Measurements from ENCODE around the gene INPP4B. TPM values are rescaled to one million over a fixed set of nuclear protein-coding genes. Genes with fewer than 3 reads are reported as not detected.

INPP4B gene
- total and polyA plus RNA-seq, 3 experiments from 2014 or later = 50.3 to 52.6 (median 52.6) TPM

DNA sequence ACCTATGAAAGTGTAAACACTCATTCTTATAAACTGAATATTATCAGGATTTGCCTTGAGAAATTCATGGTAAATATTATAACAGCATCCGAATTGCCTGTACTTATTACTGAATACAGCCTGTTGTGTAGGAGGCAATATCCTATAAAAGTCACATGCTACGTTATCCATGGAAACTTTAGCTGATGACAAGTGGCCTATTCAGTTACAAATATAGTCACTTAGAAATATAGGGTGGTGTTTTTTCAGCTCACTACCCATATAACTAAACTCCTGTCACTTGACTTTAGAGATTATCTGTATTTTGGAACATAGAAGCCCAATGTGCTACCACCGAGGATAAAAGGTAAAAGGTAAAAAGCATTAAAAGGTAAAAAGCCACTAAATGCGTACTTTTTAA, 493.4 kb downstream of the INPP4B start:
- Mint-ChIP-seq H3K9me3 (no peaks in the 10 kb centered on the region), H3K36me3 (no peaks in the 10 kb centered on the region), H3K4me1 (peaks cover 90 to 100% (median 100%) of the 10 kb centered on the region in 3 donors), H3K4me3 (peak overlapping the region in 1 of 7 donors; percentile 50), H3K27me3 (no peaks in the 10 kb centered on the region), H3K27ac (peak overlapping the region in 6 of 8 donors; percentile 2 to 83 (median 38))
- Histone ChIP-seq H3K27me3 (ENCODE audit: insufficient read depth, low read length, poor library complexity, severe bottlenecking) (no peaks in the 10 kb centered on the region), H3K36me3 (ENCODE audit: insufficient read depth, low read length) (no peaks in the 10 kb centered on the region), H3K27ac (ENCODE audit: low read depth, low read length) (no peak overlapping the region), H3K4me1 (ENCODE audit: insufficient read depth, low read length) (peaks cover 92% of the 10 kb centered on the region), H3K9me3 (ENCODE audit: low read length) (no peaks in the 10 kb centered on the region), H3K4me3 (ENCODE audit: low read length) (no peak overlapping the region)
- ChIA-PET CTCF (interaction anchor here (1.0 to 6.8 kb wide), 14 partner anchors 8 to 369 kb away, joined by 3 to 64 read pairs (median 6); no protein-coding TSS in a partner anchor), POLR2A (no interaction called here)
- no peak for DNase-seq

GRCh38 chr4:142351958-142352357, 494.1 kb downstream of the INPP4B start:
- H3K9me3 Mint-ChIP-seq = no peaks in the 10 kb centered on the region
- Histone ChIP-seq H3K36me3 (ENCODE audit: insufficient read depth, low read length) (no peaks in the 10 kb centered on the region), H3K9me3 (ENCODE audit: low read length) (no peaks in the 10 kb centered on the region), H3K4me1 (ENCODE audit: insufficient read depth, low read length) (peaks cover 90% of the 10 kb centered on the region), H3K4me3 (ENCODE audit: low read length) (no peak overlapping the region), H3K27ac (ENCODE audit: low read depth, low read length) (no peak overlapping the region), H3K27me3 (ENCODE audit: insufficient read depth, low read length, poor library complexity, severe bottlenecking) (no peaks in the 10 kb centered on the region)
- CTCF ChIA-PET = interaction anchor here (0.8 to 6.8 kb wide), 9 partner anchors 8 to 216 kb away, joined by 3 to 64 read pairs (median 5); no protein-coding TSS in a partner anchor
- peak overlapping the region in 1 of 7 donors; percentile 35 for H3K4me3 Mint-ChIP-seq
- H3K36me3 Mint-ChIP-seq = no peaks in the 10 kb centered on the region
- POLR2A ChIA-PET = interaction anchor here (1.1 kb wide), 1 partner anchor 55 kb away, joined by 3 read pairs; no protein-coding TSS in a partner anchor
- peak overlapping the region in 6 of 8 donors; percentile 11 to 69 (median 41) for H3K27ac Mint-ChIP-seq
- H3K4me1 Mint-ChIP-seq = peaks cover 90 to 100% (median 100%) of the 10 kb centered on the region in 3 donors
- no peaks in the 10 kb centered on the region for H3K27me3 Mint-ChIP-seq
- DNase-seq = no peak

GRCh38 chr4:142350871-142351270, 495.2 kb downstream of the INPP4B start:
- H3K9me3 Mint-ChIP-seq = no peaks in the 10 kb centered on the region
- ChIA-PET CTCF (interaction anchor here (1.3 to 6.8 kb wide), 8 partner anchors 9 to 217 kb away, joined by 4 to 64 read pairs (median 6); no protein-coding TSS in a partner anchor), POLR2A (interaction anchor here (1.1 kb wide), 1 partner anchor 56 kb away, joined by 3 read pairs; no protein-coding TSS in a partner anchor)
- peaks cover 0 to under 1% (median 0%) of the 10 kb centered on the region in 3 donors for H3K36me3 Mint-ChIP-seq
- H3K4me1 Mint-ChIP-seq = peaks cover 88 to 100% (median 100%) of the 10 kb centered on the region in 3 donors
- peak overlapping the region in 1 of 7 donors; percentile 40 for H3K4me3 Mint-ChIP-seq
- Histone ChIP-seq H3K4me1 (ENCODE audit: insufficient read depth, low read length) (peaks cover 90% of the 10 kb centered on the region), H3K36me3 (ENCODE audit: insufficient read depth, low read length) (no peaks in the 10 kb centered on the region), H3K4me3 (ENCODE audit: low read length) (no peak overlapping the region), H3K9me3 (ENCODE audit: low read length) (no peaks in the 10 kb centered on the region), H3K27me3 (ENCODE audit: insufficient read depth, low read length, poor library complexity, severe bottlenecking) (no peaks in the 10 kb centered on the region), H3K27ac (ENCODE audit: low read depth, low read length) (no peak overlapping the region)
- DNase-seq = no peak
- peak overlapping the region in 7 of 8 donors; percentile 40 to 77 (median 67) for H3K27ac Mint-ChIP-seq
- H3K27me3 Mint-ChIP-seq = no peaks in the 10 kb centered on the region

- POLR2A ChIA-PET = no interaction called here
- peak overlapping the region in 6 of 8 donors; percentile 9 to 69 (median 40) for H3K27ac Mint-ChIP-seq
Measured at GRCh38 chr4:142348613-142349021, 497.5 kb downstream of the INPP4B start.

GRCh38 chr4:142347241-142347640, 498.9 kb downstream of the INPP4B start:
- CTCF ChIA-PET = no interaction called here
- Mint-ChIP-seq H3K4me1 (peaks cover 70 to 100% (median 98%) of the 10 kb centered on the region in 3 donors), H3K36me3 (peaks cover 0 to 6% (median 3%) of the 10 kb centered on the region in 3 donors), H3K27me3 (no peaks in the 10 kb centered on the region), H3K27ac (peak overlapping the region in 6 of 8 donors; percentile 5 to 58 (median 23)), H3K4me3 (peak overlapping the region; percentile 4 to 76 (median 63)), H3K9me3 (no peaks in the 10 kb centered on the region)
- no peaks in the 10 kb centered on the region for H3K9me3 ChIP-seq (ENCODE audit: low read length)
- no peak overlapping the region for H3K27ac ChIP-seq (ENCODE audit: low read depth, low read length)
- no peaks in the 10 kb centered on the region for H3K36me3 ChIP-seq (ENCODE audit: insufficient read depth, low read length)
- peaks cover 75% of the 10 kb centered on the region for H3K4me1 ChIP-seq (ENCODE audit: insufficient read depth, low read length)
- POLR2A ChIA-PET = no interaction called here
- peak overlapping the region; percentile 19 for H3K4me3 ChIP-seq (ENCODE audit: low read length)
- H3K27me3 ChIP-seq (ENCODE audit: insufficient read depth, low read length, poor library complexity, severe bottlenecking) = no peaks in the 10 kb centered on the region
- no peak for DNase-seq

More at GRCh38 chr4:142348613-142349021, 497.5 kb downstream of the INPP4B start:
- no peaks in the 10 kb centered on the region for H3K9me3 ChIP-seq (ENCODE audit: low read length)
- Mint-ChIP-seq H3K9me3 (no peaks in the 10 kb centered on the region), H3K36me3 (peaks cover 0 to 6% (median 3%) of the 10 kb centered on the region in 3 donors), H3K4me1 (peaks cover 76 to 100% (median 99%) of the 10 kb centered on the region in 3 donors), H3K4me3 (peak overlapping the region in 4 of 7 donors; percentile 4 to 38 (median 26)), H3K27me3 (no peaks in the 10 kb centered on the region)
- H3K27ac ChIP-seq (ENCODE audit: low read depth, low read length) = no peak overlapping the region
- DNase-seq = no peak
- CTCF ChIA-PET = interaction anchor here (0.8 kb wide), 1 partner anchor 25 kb away, joined by 3 read pairs; no protein-coding TSS in a partner anchor
- H3K27me3 ChIP-seq (ENCODE audit: insufficient read depth, low read length, poor library complexity, severe bottlenecking) = no peaks in the 10 kb centered on the region
- no peaks in the 10 kb centered on the region for H3K36me3 ChIP-seq (ENCODE audit: insufficient read depth, low read length)
- H3K4me1 ChIP-seq (ENCODE audit: insufficient read depth, low read length) = peaks cover 78% of the 10 kb centered on the region
- no peak overlapping the region for H3K4me3 ChIP-seq (ENCODE audit: low read length)

DNA sequence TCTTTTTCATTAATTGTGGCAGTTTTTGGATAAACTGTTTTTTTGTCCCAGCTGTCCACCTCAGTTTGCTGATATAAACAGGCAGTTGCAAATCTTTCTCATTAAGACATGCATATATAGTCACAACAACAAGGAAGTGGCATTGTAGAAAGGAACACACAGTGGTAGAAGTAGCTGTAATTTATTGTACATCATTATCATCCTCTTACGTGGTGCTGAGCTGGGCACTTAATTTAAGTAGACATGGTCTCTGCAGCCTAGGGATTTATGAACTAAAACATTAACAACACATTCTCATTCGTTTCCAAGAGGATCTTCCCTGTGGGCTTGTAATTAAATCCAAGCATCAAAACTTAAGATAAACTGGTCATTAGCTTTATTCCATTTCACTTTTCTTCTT, 500.2 kb downstream of the INPP4B start:
- H3K36me3 Mint-ChIP-seq = peaks cover 0 to 6% (median 3%) of the 10 kb centered on the region in 3 donors
- peaks cover 64 to 100% (median 95%) of the 10 kb centered on the region in 3 donors for H3K4me1 Mint-ChIP-seq
- H3K27me3 Mint-ChIP-seq = no peaks in the 10 kb centered on the region
- Histone ChIP-seq H3K4me1 (ENCODE audit: insufficient read depth, low read length) (peaks cover 65% of the 10 kb centered on the region), H3K36me3 (ENCODE audit: insufficient read depth, low read length) (no peaks in the 10 kb centered on the region), H3K27me3 (ENCODE audit: insufficient read depth, low read length, poor library complexity, severe bottlenecking) (no peaks in the 10 kb centered on the region), H3K27ac (ENCODE audit: low read depth, low read length) (no peak overlapping the region), H3K4me3 (ENCODE audit: low read length) (peak overlapping the region; percentile 28), H3K9me3 (ENCODE audit: low read length) (no peaks in the 10 kb centered on the region)
- no peaks in the 10 kb centered on the region for H3K9me3 Mint-ChIP-seq
- no peak for DNase-seq
- H3K27ac Mint-ChIP-seq = peak overlapping the region in 5 of 8 donors; percentile 1 to 66 (median 37)
- ChIA-PET POLR2A (interaction anchor here (0.8 kb wide), 1 partner anchor 228 kb away, joined by 3 read pairs; no protein-coding TSS in a partner anchor), CTCF (interaction anchor here (2.7 kb wide), 1 partner anchor 8 kb away, joined by 11 read pairs; no protein-coding TSS in a partner anchor)
- peak overlapping the region; percentile 4 to 65 (median 20) for H3K4me3 Mint-ChIP-seq

GRCh38 chr4:142341268-142341667, 504.8 kb downstream of the INPP4B start:
- no peak overlapping the region for H3K4me3 Mint-ChIP-seq
- H3K27ac ChIP-seq (ENCODE audit: low read depth, low read length) = no peak overlapping the region
- peaks cover 23% of the 10 kb centered on the region for H3K4me1 ChIP-seq (ENCODE audit: insufficient read depth, low read length)
- H3K27me3 Mint-ChIP-seq = no peaks in the 10 kb centered on the region
- POLR2A ChIA-PET = no interaction called here
- peaks cover 37 to 83% (median 79%) of the 10 kb centered on the region in 3 donors for H3K4me1 Mint-ChIP-seq
- H3K9me3 Mint-ChIP-seq = no peaks in the 10 kb centered on the region
- H3K4me3 ChIP-seq (ENCODE audit: low read length) = no peak overlapping the region
- peaks cover 0 to 13% (median 6%) of the 10 kb centered on the region in 3 donors for H3K36me3 Mint-ChIP-seq
- DNase-seq = no peak
- H3K36me3 ChIP-seq (ENCODE audit: insufficient read depth, low read length) = peaks cover 3% of the 10 kb centered on the region
- H3K27me3 ChIP-seq (ENCODE audit: insufficient read depth, low read length, poor library complexity, severe bottlenecking) = no peaks in the 10 kb centered on the region
- H3K27ac Mint-ChIP-seq = no peak overlapping the region
- CTCF ChIA-PET = interaction anchor here (3.0 kb wide), 1 partner anchor 11 kb away, joined by 12 read pairs; no protein-coding TSS in a partner anchor
- no peaks in the 10 kb centered on the region for H3K9me3 ChIP-seq (ENCODE audit: low read length)

- Histone ChIP-seq H3K27ac (ENCODE audit: low read depth, low read length) (no peak overlapping the region), H3K27me3 (ENCODE audit: insufficient read depth, low read length, poor library complexity, severe bottlenecking) (no peaks in the 10 kb centered on the region), H3K36me3 (ENCODE audit: insufficient read depth, low read length) (peaks cover 3% of the 10 kb centered on the region), H3K4me3 (ENCODE audit: low read length) (no peak overlapping the region), H3K4me1 (ENCODE audit: insufficient read depth, low read length) (peaks cover 9% of the 10 kb centered on the region), H3K9me3 (ENCODE audit: low read length) (no peaks in the 10 kb centered on the region)
- no peak overlapping the region for H3K4me3 Mint-ChIP-seq
- peaks cover 34 to 81% (median 78%) of the 10 kb centered on the region in 3 donors for H3K4me1 Mint-ChIP-seq
- CTCF ChIA-PET = no interaction called here
- POLR2A ChIA-PET = no interaction called here
- H3K27me3 Mint-ChIP-seq = no peaks in the 10 kb centered on the region
- no peaks in the 10 kb centered on the region for H3K9me3 Mint-ChIP-seq
- peaks cover 0 to 10% (median 2%) of the 10 kb centered on the region in 3 donors for H3K36me3 Mint-ChIP-seq
- peak overlapping the region in 2 of 8 donors; percentile 35 to 54 for H3K27ac Mint-ChIP-seq
- DNase-seq = no peak
Measured at GRCh38 chr4:142339053-142339452, 507.0 kb downstream of the INPP4B start.
